HG03439 (cell line): Measurements from ENCODE around the gene NFASC.

ENCODE experiments used
- ATAC-seq: cut with Tn5 transposase; IDR thresholded peaks from one replicate; pipeline ENCODE4 v1.9.1; 2021; ENCODE audit warnings: mild to moderate bottlenecking, moderate library complexity; ENCODE audit not compliant: unreplicated experiment

Gene NFASC

GRCh38 chr1:205032508-205032907 lies 161.8 kb downstream of the NFASC start:
- ATAC-seq: no peak

GRCh38 chr1:205037539-205037938 lies 166.9 kb downstream of the NFASC start:
- no peak for ATAC-seq

GRCh38 chr1:205038132-205038786 lies 167.6 kb downstream of the NFASC start:
- ATAC-seq: no peak

GRCh38 chr1:205041001-205041715 lies 170.5 kb downstream of the NFASC start:
- ATAC-seq: no peak

GRCh38 chr1:205041998-205042910 lies 171.6 kb downstream of the NFASC start:
- no peak for ATAC-seq

- ATAC-seq: no peak
Measured at GRCh38 chr1:205042911-205043806, 172.5 kb downstream of the NFASC start, which contains the start of gene CNTN2. CNTN2 (plus strand) TSS chr1:205043212; CDS start chr1:205053186, 9,974 bp downstream.

GRCh38 chr1:205043866-205044265 lies 173.2 kb downstream of the NFASC start:
- no peak for ATAC-seq

GRCh38 chr1:205044741-205045140 lies 174.1 kb downstream of the NFASC start:
- ATAC-seq: no peak

- no peak for ATAC-seq
Measured at GRCh38 chr1:205045146-205045545, 174.5 kb downstream of the NFASC start.

GRCh38 chr1:205046870-205047269 lies 176.2 kb downstream of the NFASC start:
- ATAC-seq: no peak

GRCh38 chr1:205047764-205048231 lies 177.1 kb downstream of the NFASC start:
- no peak for ATAC-seq

- ATAC-seq: no peak
Measured at GRCh38 chr1:205048382-205048781, 177.7 kb downstream of the NFASC start.

- ATAC-seq: no peak
Measured at GRCh38 chr1:205049479-205049878, 178.8 kb downstream of the NFASC start.

GRCh38 chr1:205052690-205053089 lies 182.0 kb downstream of the NFASC start:
- no peak for ATAC-seq

GRCh38 chr1:205053296-205053695 lies 182.6 kb downstream of the NFASC start:
- no peak for ATAC-seq

- no peak for ATAC-seq
Measured at GRCh38 chr1:205054013-205054412, 183.4 kb downstream of the NFASC start.

- no peak for ATAC-seq
Measured at GRCh38 chr1:205056188-205056611, 185.5 kb downstream of the NFASC start.

- no peak for ATAC-seq
Measured at GRCh38 chr1:205056956-205057568, 186.4 kb downstream of the NFASC start.

GRCh38 chr1:205057808-205058575 lies 187.3 kb downstream of the NFASC start:
- ATAC-seq: no peak
